Hepatocyte (in vitro differentiated cells): ENCODE measurements around the gene PZP.

Source experiments
- CTCF ChIP-seq: fragments of 200-600 bp; sonication (generic); IDR thresholded peaks from 2 replicates; pipeline ENCODE4 v1.5.1; 2016; ENCODE audit warnings: antibody characterized with exemption, mild to moderate bottlenecking; ENCODE audit not compliant: poor library complexity
- EZH2 ChIP-seq: fragments of 200-600 bp; sonication (generic); IDR thresholded peaks from 2 replicates; pipeline ENCODE4 v1.6.1; 2016; ENCODE audit warnings: antibody characterized with exemption, mild to moderate bottlenecking, borderline replicate concordance
- EZH2phosphoT487 ChIP-seq: fragments of 200-600 bp; sonication (generic); IDR thresholded peaks from one replicate; pipeline ENCODE4 v1.6.1; 2018; ENCODE audit warnings: antibody characterized with exemption, mild to moderate bottlenecking, low read depth, moderate library complexity; ENCODE audit not compliant: unreplicated experiment, severe bottlenecking

DNA sequence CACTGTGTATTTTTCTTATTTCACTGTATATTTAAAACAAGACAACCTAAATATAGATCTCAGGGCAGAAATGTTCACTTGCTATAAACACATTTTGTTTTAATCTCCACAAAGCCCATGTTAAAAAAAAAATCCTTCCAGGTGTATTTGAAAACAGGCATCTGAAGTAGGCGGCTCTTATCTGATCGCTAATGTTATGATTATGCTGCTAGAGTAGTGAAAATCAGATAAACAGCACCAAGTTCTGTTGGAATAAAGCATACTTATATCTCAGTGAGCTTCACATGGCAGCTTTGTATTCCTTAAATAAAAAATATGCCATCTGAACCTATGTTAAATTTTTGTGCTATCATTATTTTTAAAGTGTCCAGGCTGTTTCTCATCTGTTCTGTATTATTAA lies 47.6 kb upstream of the PZP start:
- TF ChIP-seq EZH2, result no peak
- TF ChIP-seq CTCF, result no peak
- TF ChIP-seq EZH2phosphoT487, result no peak
